GM13977 (cell line): Measurements from ENCODE around the gene ZCCHC24.

Source experiments
- DNase-seq: peaks from one replicate; pipeline ENCODE4 v3.0.0; 2012; ENCODE audit warnings: low spot score
- CTCF ChIP-seq: IDR thresholded peaks from 2 replicates; pipeline ENCODE4 v1.5.1; 2012; ENCODE audit warnings: mild to moderate bottlenecking, control low read depth; ENCODE audit not compliant: insufficient read depth; ENCODE audit errors: extremely low read depth, missing control alignments
- in situ Hi-C: fragments of 300-500 bp; cut with MboI; formaldehyde crosslinking; loops from one replicate; pipeline ENCODE4 v1.12.0; 2022; ENCODE audit warnings: low sequenced_read_pairs, low pct_unique_long_range_greater_than_20kb, mixed read lengths, inconsistent platforms; ENCODE audit not compliant: unreplicated experiment

The ZCCHC24 gene

DNA sequence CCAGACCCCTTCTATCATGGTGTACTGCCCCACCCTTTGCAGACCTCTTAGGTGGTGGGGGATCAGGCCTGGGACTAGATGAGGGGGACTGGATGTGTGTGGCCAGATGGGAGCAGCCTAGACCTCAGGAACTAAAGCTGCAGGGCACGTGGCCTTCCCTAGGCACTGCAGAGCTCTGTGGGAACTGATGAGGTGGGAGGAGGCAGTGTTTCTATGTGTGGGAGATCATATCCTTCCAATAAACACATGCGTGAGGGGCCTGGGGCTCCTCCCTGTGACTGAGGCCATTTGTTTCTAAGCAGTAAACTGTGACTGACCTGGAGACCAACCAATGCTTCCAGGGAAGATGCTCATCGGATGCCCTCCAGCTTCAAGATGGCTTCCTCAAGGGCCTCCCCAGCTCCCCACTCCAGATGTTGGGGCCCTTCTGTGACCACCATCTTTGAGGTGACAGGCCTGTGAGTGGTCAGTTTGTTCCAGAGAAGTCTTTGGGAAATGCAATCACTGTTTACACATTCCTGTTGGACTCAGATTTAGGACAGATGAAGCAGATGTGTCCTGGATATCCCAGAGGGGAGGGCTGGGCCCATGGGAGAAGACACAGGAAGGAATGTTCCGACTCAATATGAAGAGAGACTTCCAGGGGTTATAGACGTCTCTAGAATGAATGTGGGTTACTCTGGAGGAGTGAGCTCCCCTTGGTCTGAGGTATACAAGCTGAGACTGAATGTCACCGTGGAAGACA is 23.6 kb upstream of the ZCCHC24 start:
- no peak for DNase-seq
- no peak for TF ChIP-seq CTCF
- in situ Hi-C loops: no loop called here

DNA sequence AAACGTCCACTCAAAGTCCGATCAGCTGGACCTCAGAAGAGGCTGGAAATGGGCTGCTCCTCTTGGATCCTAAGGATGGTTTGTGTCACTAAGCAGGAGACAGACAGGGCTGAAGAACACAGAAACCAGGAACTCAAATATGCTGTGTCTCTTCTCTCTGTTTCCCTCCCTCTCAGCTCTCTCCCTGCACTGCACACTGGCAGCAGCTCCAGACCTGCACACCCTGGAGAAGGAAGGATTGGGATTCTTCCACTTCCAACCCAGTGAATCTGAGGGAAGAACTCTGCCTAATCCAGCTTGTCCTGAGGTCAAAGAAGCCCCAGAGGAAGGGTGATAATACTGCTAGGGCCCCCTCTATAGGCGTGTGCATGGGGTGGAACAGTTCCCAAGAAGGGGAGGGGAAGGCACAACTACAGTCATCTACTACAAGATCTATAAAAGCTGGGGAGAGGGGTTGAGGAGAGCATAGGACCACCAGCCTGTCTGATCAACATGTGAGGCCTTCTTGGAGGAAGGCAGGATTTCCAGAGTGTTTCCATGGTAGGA is 22.7 kb upstream of the ZCCHC24 start:
- in situ Hi-C loops: no loop called here
- no peak for TF ChIP-seq CTCF
- no peak for DNase-seq

- no peak for DNase-seq
- in situ Hi-C loops: no loop called here
- TF ChIP-seq CTCF: no peak
Observed at GRCh38 chr10:79465341-79465740, 19.9 kb upstream of the ZCCHC24 start.

- DNase-seq: no peak
- no peak for TF ChIP-seq CTCF
- in situ Hi-C loops: no loop called here
Observed at GRCh38 chr10:79463578-79464496, 18.4 kb upstream of the ZCCHC24 start.

- no peak for DNase-seq
- no peak for TF ChIP-seq CTCF
- in situ Hi-C loops: no loop called here
Observed at GRCh38 chr10:79460687-79461086, 15.3 kb upstream of the ZCCHC24 start.

DNA sequence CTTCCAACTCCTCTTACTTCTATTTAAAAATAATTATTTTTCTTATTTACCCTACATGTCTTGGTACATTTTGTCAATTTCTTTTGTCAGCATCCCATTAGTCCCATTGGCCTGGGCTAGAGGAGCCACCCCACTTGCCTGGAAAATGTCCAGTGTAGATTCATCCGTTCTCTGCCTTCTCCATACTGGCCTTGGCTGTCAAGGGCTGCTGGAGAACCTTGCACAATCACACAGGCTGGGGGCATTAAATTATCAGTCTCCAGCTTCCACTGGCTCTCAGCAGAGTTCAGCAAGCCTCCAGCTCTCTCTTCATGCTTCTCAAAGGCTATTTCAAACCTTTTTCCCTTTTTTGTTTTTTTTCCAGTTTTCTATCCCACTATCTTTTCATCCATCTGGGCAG is 13.8 kb upstream of the ZCCHC24 start:
- no peak for DNase-seq
- no peak for TF ChIP-seq CTCF
- in situ Hi-C loops: no loop called here
